Esophagus squamous epithelium (tissue), 5 donors: ENCODE data around the gene RNF7. TPM values are rescaled to one million over a fixed set of nuclear protein-coding genes. Genes with fewer than 3 reads are reported as not detected.

Experiments
- DNase-seq: peaks from one replicate; lab custom pipeline; 2025; lab: John Stamatoyannopoulos, UW
- H3K27ac ChIP-seq, 4 donors: fragments of 200-600 bp; sonication (generic); one replicate each; pipeline ENCODE4 v1.5.1; 2016 to 2019; ENCODE audit warnings: mild to moderate bottlenecking in 1 of 4
- H3K27me3 ChIP-seq, 4 donors: fragments of 200-600 bp; sonication (generic); 1 replicate in 3 of 4; 2 replicates in 1 of 4; pipeline versions ENCODE4 v1.5.1 to v1.6.0; 2017 to 2021; ENCODE audit warnings: antibody characterized with exemption in 1 of 4
- H3K36me3 ChIP-seq, 3 donors: fragments of 200-600 bp; sonication (generic); one replicate each; pipeline ENCODE4 v1.5.1; 2016 to 2019
- H3K4me1 ChIP-seq, 3 donors: fragments of 200-600 bp; sonication (generic); one replicate each; pipeline ENCODE4 v1.5.1; 2017 to 2019
- H3K4me3 ChIP-seq, 4 donors: fragments of 200-600 bp; sonication (generic); 1 replicate in 3 of 4; 2 replicates in 1 of 4; pipeline ENCODE4 v1.5.1; 2016 to 2019; ENCODE audit warnings: mild to moderate bottlenecking in 2 of 4, moderate library complexity in 1 of 4
- H3K9me3 ChIP-seq, 3 donors: fragments of 200-600 bp; sonication (generic); one replicate each; pipeline ENCODE4 v1.5.1; 2016 to 2019
- POLR2A ChIP-seq, 4 donors: fragments of 450-650 bp; IDR thresholded peaks; one replicate each; pipeline ENCODE4 v1.6.1; 2017; ENCODE audit warnings: antibody characterized with exemption in 4 of 4, mild to moderate bottlenecking in 4 of 4, moderate library complexity in 3 of 4
- WGBS, 2 donors: methylation state at CpG; one replicate each; pipeline ENCODE4 v1.1.5; 2018; 5-methylcytosine and 5-hydroxymethylcytosine counted together
- intact Hi-C: fragments of 100-400 bp; cut with DNase I; formaldehyde crosslinking; loops from one replicate; pipeline ENCODE4 v1.15.0; 2022
- total RNA-seq, 4 donors: library from RNA; depleted of rRNA; stranded (reverse); fragments of >200 nt; gene quantifications; one replicate each; pipeline ENCODE4 v1.1.0, GENCODE V29; 2016
- TF ChIP-seq, protein P1 (sequence below), 6 experiments: fragments of 450-650 bp in 4 of 6; fragments of 200-600 bp in 2 of 6; sonication (generic) in 2 of 6; IDR thresholded peaks; one replicate each; pipeline ENCODE4 v1.5.1; 2016 to 2019; ENCODE audit warnings: antibody characterized with exemption in 6 of 6, mild to moderate bottlenecking in 4 of 6, moderate library complexity in 4 of 6
- donor health status: DM: yes; HTN: yes; CAD: no.

The RNF7 gene
- total RNA-seq, 4 donors from 2014 or later, result 54.4 to 103 (median 92.4) TPM

DNA sequence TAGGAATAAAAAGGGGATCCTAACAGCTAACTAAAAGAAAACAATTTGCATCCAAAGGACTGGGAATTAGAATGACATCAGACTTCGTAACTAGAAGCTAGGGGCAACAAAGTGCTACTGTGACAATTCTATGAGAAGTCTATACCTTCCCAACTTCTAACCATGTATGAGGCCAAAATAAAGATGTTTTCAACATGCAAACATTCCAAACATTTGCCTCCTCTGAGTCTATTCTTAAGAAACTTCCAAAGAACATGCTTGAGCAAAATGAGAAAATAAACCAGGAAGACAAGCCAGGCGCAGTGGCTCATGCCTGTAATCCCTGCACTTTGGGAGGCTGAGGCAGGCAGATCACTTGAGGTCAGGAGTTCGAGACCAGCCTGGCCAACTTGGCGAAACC, 13.1 kb upstream of the RNF7 start:
- H3K4me1 ChIP-seq, result no peaks in the 10 kb centered on the region
- no peak for DNase-seq
- H3K4me3 ChIP-seq, result no peak overlapping the region
- WGBS, 2 donors, result 89 to 92% methylated on average over 4 of the region's 4 CpGs
- H3K27me3 ChIP-seq, result no peaks in the 10 kb centered on the region
- intact Hi-C loops, result no loop called here
- H3K36me3 ChIP-seq, result no peaks in the 10 kb centered on the region
- TF ChIP-seq, protein P1, sequence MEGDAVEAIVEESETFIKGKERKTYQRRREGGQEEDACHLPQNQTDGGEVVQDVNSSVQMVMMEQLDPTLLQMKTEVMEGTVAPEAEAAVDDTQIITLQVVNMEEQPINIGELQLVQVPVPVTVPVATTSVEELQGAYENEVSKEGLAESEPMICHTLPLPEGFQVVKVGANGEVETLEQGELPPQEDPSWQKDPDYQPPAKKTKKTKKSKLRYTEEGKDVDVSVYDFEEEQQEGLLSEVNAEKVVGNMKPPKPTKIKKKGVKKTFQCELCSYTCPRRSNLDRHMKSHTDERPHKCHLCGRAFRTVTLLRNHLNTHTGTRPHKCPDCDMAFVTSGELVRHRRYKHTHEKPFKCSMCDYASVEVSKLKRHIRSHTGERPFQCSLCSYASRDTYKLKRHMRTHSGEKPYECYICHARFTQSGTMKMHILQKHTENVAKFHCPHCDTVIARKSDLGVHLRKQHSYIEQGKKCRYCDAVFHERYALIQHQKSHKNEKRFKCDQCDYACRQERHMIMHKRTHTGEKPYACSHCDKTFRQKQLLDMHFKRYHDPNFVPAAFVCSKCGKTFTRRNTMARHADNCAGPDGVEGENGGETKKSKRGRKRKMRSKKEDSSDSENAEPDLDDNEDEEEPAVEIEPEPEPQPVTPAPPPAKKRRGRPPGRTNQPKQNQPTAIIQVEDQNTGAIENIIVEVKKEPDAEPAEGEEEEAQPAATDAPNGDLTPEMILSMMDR (IDR thresholded peaks at IDR 0.05), result no peak
- no peak for TF ChIP-seq POLR2A (IDR thresholded peaks at IDR 0.05)
- H3K9me3 ChIP-seq, result no peaks in the 10 kb centered on the region
- H3K27ac ChIP-seq, result no peak overlapping the region

DNA sequence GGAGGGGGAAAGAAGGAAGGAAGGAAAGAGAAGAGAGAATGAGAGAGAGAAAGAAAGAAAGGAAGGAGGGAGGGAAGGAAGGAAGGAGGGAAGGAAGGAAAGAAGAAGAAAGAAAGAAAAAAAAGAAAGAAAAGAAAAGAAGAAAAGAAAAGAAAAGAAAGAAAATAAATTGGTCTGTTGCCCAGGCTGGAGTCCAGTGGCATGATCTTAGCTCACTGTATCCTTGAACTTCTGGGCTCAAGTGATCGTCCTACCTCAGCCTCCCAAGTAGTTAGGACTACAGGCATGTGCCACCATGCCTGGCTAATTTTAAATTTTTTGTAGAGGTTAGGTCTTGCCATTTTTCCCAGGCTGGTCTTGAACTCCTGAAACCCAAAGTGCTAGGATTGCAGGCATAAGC, 11.6 kb upstream of the RNF7 start:
- no peak for TF ChIP-seq POLR2A (IDR thresholded peaks at IDR 0.05)
- TF ChIP-seq, protein P1 (IDR thresholded peaks at IDR 0.05), result no peak
- H3K9me3 ChIP-seq, result no peaks in the 10 kb centered on the region
- H3K27me3 ChIP-seq, result no peaks in the 10 kb centered on the region
- no peaks in the 10 kb centered on the region for H3K36me3 ChIP-seq
- no peak overlapping the region for H3K27ac ChIP-seq
- H3K4me1 ChIP-seq, result no peaks in the 10 kb centered on the region
- intact Hi-C loops, result no loop called here
- DNase-seq, result no peak
- 89 to 93% methylated on average over 1 of the region's 1 CpG for WGBS, 2 donors
- no peak overlapping the region for H3K4me3 ChIP-seq

DNA sequence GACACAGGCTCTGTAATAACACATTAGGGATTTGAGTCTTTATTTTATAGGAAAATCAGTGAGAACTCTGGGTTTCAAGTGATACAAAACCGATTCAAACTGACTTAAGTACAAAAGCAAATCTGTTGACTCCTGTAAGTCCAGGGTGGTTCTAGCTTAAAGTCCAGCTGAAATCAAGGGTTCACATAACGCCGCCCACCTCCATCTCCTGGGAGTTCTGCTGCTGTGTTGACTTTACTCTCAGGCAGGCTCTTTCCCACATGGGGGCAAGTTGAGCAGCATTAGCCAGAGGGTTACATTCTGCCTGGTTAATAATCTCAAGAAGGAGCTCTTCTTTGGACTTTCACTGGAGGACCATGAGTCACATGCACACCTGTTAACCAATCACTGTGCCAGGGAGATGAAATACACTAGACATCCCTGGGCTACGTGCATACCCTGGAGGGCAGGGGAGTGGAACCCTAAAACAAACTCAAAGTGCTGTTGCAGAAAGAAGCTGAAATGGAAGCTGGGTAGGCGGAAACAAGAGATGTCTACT, 9.7 kb upstream of the RNF7 start:
- H3K9me3 ChIP-seq, result no peaks in the 10 kb centered on the region
- WGBS, 2 donors, result 79 to 87% methylated on average over 4 to 5 of the region's 5 CpGs
- intact Hi-C loops, result no loop called here
- H3K4me3 ChIP-seq, result no peak overlapping the region
- H3K4me1 ChIP-seq, result no peaks in the 10 kb centered on the region
- no peak for DNase-seq
- TF ChIP-seq, protein P1 (IDR thresholded peaks at IDR 0.05), result no peak
- TF ChIP-seq POLR2A (IDR thresholded peaks at IDR 0.05), result no peak
- H3K27me3 ChIP-seq, result no peaks in the 10 kb centered on the region
- no peaks in the 10 kb centered on the region for H3K36me3 ChIP-seq
- H3K27ac ChIP-seq, result no peak overlapping the region

DNA sequence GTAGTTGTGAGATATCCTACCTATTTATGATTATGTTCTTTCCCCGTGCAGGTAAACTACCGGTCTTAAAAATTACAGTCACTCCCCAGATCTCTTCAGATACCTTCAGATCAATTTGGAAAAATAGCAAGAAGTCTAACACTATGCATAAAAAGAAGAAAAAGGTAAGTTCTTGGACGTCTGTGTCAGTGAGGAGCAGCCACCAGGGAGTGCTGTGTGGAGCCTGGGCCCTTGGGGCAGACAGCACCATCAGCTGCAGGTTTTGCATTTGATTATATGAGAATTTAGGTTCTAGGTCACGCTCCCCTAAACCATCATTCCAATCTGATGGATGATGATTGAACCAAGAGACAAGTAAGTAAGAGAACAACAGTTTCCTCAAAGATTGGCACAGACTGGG, 8.9 kb upstream of the RNF7 start:
- no peak for DNase-seq

DNA sequence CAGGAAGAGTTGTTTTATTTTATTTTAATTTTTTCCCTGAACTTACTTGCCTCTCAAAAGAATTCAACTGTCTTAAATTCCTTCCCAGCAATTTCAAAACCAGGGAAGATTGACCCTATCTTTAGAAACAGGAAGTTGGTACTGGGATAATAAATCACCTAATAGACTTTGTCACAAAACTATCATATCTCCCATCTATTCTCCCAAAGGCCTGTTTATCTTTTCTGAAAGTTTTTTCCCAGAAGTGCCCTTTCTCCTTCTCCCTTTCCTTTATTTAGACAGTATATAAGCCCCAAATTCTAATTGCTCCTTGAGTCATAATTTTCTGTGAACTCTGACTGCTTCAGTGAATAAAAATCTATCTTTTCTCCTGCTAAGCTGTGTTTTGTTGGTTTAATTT, 2.9 kb upstream of the RNF7 start:
- Histone ChIP-seq H3K9me3 (no peaks in the 10 kb centered on the region), H3K4me1 (peaks cover 0 to 17% (median 6%) of the 10 kb centered on the region in 3 donors), H3K27ac (no peak overlapping the region), H3K4me3 (no peak overlapping the region), H3K27me3 (no peaks in the 10 kb centered on the region), H3K36me3 (no peaks in the 10 kb centered on the region)
- no peak for TF ChIP-seq POLR2A (IDR thresholded peaks at IDR 0.05)
- TF ChIP-seq, protein P1 (IDR thresholded peaks at IDR 0.05), result no peak
- intact Hi-C loops, result no loop called here
- DNase-seq, result no peak

More for the DNA sequence above, 8.9 kb upstream of the RNF7 start:
- no peaks in the 10 kb centered on the region for H3K36me3 ChIP-seq
- H3K9me3 ChIP-seq, result no peaks in the 10 kb centered on the region
- no peak for TF ChIP-seq POLR2A (IDR thresholded peaks at IDR 0.05)
- TF ChIP-seq, protein P1 (IDR thresholded peaks at IDR 0.05), result peak in 2 of 6 experiments; percentile 6 to 22
- H3K4me3 ChIP-seq, result no peak overlapping the region
- no peak overlapping the region for H3K27ac ChIP-seq
- 76 to 88% methylated on average over 4 of the region's 4 CpGs for WGBS, 2 donors
- intact Hi-C loops, result no loop called here
- H3K27me3 ChIP-seq, result no peaks in the 10 kb centered on the region
- H3K4me1 ChIP-seq, result no peaks in the 10 kb centered on the region
